Measurements from ENCODE around the gene NAV2. TPM values are rescaled to one million over a fixed set of nuclear protein-coding genes. Genes with fewer than 3 reads are reported as not detected.
A peak's percentile ranks its signal among the peaks of the same experiment; 100 is the strongest.

NAV2 gene
- total and polyA plus RNA-seq, 2 experiments from 2014 or later = 26.0 to 45.0 TPM

DNA sequence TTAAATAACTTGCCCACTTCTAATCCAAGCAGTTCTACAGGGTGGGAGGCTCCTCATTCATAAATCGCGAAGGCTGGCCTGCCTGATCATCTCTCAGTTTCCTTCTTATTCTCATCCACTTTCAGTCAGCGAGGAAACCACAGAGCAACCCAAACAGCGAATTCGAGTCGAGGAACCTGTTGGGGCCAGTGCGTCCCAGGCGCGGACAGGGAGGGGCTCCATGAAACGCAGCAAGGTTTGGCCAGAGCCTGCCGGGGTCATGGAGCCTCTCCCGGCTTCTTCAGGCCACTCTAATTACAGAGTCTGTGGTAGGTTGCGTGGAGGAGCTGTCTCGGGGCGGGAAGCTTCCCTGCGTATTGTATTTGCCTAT, 741 bp upstream of the NAV2 start:
- Mint-ChIP-seq H3K36me3 (ENCODE audit: low read depth) (no peaks in the 10 kb centered on the region), H3K4me3 (peak overlapping the region; percentile 80), H3K27ac (peak overlapping the region; percentile 97), H3K27me3 (ENCODE audit: insufficient read depth, low read depth, poor library complexity) (peaks cover 39% of the 10 kb centered on the region), H3K9me3 (no peaks in the 10 kb centered on the region), H3K4me1 (peaks cover 20% of the 10 kb centered on the region)
- Histone ChIP-seq H3K4me2 (peak overlapping the region; percentile 75), H3K4me1 (ENCODE audit: insufficient read depth) (peaks cover 17% of the 10 kb centered on the region), H3K36me3 (ENCODE audit: insufficient read depth) (no peaks in the 10 kb centered on the region), H2AFZ (peak overlapping the region; percentile 97), H3K9me2 (ENCODE audit: insufficient read depth) (no peaks in the 10 kb centered on the region), H3K4me3 (peak overlapping the region; percentile 50), H3K79me2 (replicated peaks; ENCODE audit: insufficient read depth) (no peaks in the 10 kb centered on the region), H3K27me3 (ENCODE audit: insufficient read depth) (peaks cover 52% of the 10 kb centered on the region), H4K20me1 (replicated peaks; ENCODE audit: insufficient read depth) (no peaks in the 10 kb centered on the region), H3F3A (replicated peaks; ENCODE audit: low read depth) (peaks cover 13% of the 10 kb centered on the region; the same call in 1 of the 2 replicates), H3K27ac (ENCODE audit: low read depth) (peak overlapping the region; percentile 90)
- DNase-seq (ENCODE audit: low spot score) (peak; percentile 75), ATAC-seq (peak; percentile 50)
- TF ChIP-seq, protein P1, sequence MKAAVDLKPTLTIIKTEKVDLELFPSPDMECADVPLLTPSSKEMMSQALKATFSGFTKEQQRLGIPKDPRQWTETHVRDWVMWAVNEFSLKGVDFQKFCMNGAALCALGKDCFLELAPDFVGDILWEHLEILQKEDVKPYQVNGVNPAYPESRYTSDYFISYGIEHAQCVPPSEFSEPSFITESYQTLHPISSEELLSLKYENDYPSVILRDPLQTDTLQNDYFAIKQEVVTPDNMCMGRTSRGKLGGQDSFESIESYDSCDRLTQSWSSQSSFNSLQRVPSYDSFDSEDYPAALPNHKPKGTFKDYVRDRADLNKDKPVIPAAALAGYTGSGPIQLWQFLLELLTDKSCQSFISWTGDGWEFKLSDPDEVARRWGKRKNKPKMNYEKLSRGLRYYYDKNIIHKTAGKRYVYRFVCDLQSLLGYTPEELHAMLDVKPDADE (IDR thresholded peaks at IDR 0.05) = no peak
- TF ChIP-seq POLR2AphosphoS5 (IDR thresholded peaks at IDR 0.05; ENCODE audit: low read depth) (no peak), ZNF462 (CRISPR knock-in tag; IDR thresholded peaks at IDR 0.05) (no peak), ZNF114 (CRISPR knock-in tag; IDR thresholded peaks at IDR 0.05) (no peak), NANOG (IDR thresholded peaks at IDR 0.05; ENCODE audit: borderline replicate concordance) (no peak), STAT1 (IDR thresholded peaks at IDR 0.05; ENCODE audit: unreplicated experiment) (no peak), EZH2 (IDR thresholded peaks at IDR 0.05; ENCODE audit: low read depth, unreplicated experiment) (no peak), ZNF331 (CRISPR knock-in tag; IDR thresholded peaks at IDR 0.05; ENCODE audit: low read depth) (no peak), REST (IDR thresholded peaks at IDR 0.05; ENCODE audit: unreplicated experiment) (no peak), JUNB (IDR thresholded peaks at IDR 0.05; ENCODE audit: unreplicated experiment) (no peak), EZH2phosphoT487 (IDR thresholded peaks at IDR 0.05; ENCODE audit: unreplicated experiment) (no peak), CREB1 (CRISPR knock-in tag; IDR thresholded peaks at IDR 0.05; ENCODE audit: low read depth) (no peak)
- TF ChIP-seq, protein P2, sequence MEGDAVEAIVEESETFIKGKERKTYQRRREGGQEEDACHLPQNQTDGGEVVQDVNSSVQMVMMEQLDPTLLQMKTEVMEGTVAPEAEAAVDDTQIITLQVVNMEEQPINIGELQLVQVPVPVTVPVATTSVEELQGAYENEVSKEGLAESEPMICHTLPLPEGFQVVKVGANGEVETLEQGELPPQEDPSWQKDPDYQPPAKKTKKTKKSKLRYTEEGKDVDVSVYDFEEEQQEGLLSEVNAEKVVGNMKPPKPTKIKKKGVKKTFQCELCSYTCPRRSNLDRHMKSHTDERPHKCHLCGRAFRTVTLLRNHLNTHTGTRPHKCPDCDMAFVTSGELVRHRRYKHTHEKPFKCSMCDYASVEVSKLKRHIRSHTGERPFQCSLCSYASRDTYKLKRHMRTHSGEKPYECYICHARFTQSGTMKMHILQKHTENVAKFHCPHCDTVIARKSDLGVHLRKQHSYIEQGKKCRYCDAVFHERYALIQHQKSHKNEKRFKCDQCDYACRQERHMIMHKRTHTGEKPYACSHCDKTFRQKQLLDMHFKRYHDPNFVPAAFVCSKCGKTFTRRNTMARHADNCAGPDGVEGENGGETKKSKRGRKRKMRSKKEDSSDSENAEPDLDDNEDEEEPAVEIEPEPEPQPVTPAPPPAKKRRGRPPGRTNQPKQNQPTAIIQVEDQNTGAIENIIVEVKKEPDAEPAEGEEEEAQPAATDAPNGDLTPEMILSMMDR (conservative IDR thresholded peaks at IDR 0.05; ENCODE audit: low read depth in 2 of 2) = no peak

All from GM23338 (cell line).